Kidney (tissue), 14 donors: ENCODE measurements around the gene C4orf50. TPM values are rescaled to one million over a fixed set of nuclear protein-coding genes. Genes with fewer than 3 reads are reported as not detected.
"Not testable (repeated sequence)": the region's sequence is repeated elsewhere in the genome, so short reads cannot be mapped to it uniquely, and the experiment has no call there.

ENCODE experiments used
- DNase-seq, 5 donors: peaks; one replicate each; pipeline ENCODE4 v3.0.0-alpha.2; 2013 to 2020
- FAIRE-seq: peaks from 2 replicates; lab custom pipeline; 2012; peaks lifted over from hg19 to GRCh38; lab: Jason Lieb, UNC
- H3K27ac ChIP-seq, 2 donors: one replicate each; pipeline ENCODE4 v1.7.0; 2013; ENCODE audit warnings: low read depth in 2 of 2, low read length in 2 of 2, inconsistent platforms in 1 of 2
- H3K27me3 ChIP-seq: one replicate; pipeline ENCODE4 v1.7.1; 2013; ENCODE audit warnings: low read length, inconsistent platforms; ENCODE audit not compliant: control insufficient read depth, insufficient read depth
- H3K36me3 ChIP-seq, 3 donors: one replicate each; pipeline versions ENCODE4 v1.7.0 to v1.7.1; 2013; ENCODE audit warnings: low read length in 3 of 3, control low read depth in 1 of 3, inconsistent platforms in 1 of 3; ENCODE audit not compliant: insufficient read depth in 3 of 3, control insufficient read depth in 2 of 3
- H3K4me1 ChIP-seq, 3 donors: one replicate each; pipeline versions ENCODE4 v1.7.0 to v1.7.1; 2013; ENCODE audit warnings: low read length in 3 of 3, inconsistent platforms in 1 of 3, low read depth in 1 of 3; ENCODE audit not compliant: control insufficient read depth in 2 of 3, insufficient read depth in 2 of 3
- H3K4me3 ChIP-seq, 3 donors: one replicate each; pipeline versions ENCODE4 v1.7.0 to v1.8.1; 2013; ENCODE audit warnings: low read length in 3 of 3, control low read depth in 1 of 3, inconsistent platforms in 1 of 3
- H3K9ac ChIP-seq, 3 donors: one replicate each; pipeline versions ENCODE4 v1.7.0 to v1.7.1; 2013; ENCODE audit warnings: low read length in 3 of 3, control low read depth in 1 of 3, inconsistent platforms in 1 of 3
- H3K9me3 ChIP-seq, 3 donors: one replicate each; pipeline versions ENCODE4 v1.7.0 to v1.7.1; 2013; ENCODE audit warnings: low read length in 3 of 3, control low read depth in 1 of 3, inconsistent platforms in 1 of 3; ENCODE audit not compliant: control insufficient read depth in 2 of 3, insufficient read depth in 1 of 3
- intact Hi-C: fragments of 100-400 bp; cut with DNase I; formaldehyde crosslinking; loops from one replicate; pipeline ENCODE4 v1.11.1; 2022
- polyA plus RNA-seq: library from polyadenylated mRNA; stranded (reverse); fragments of 350-450 nt; fragmentation: Illumina TruSeq; extraction: RNeasy Lipid Tissue Mini Kit (QIAGEN cat#74804); gene quantifications from one replicate; pipeline ENCODE4 v1.2.3, GENCODE V29; 2014; ENCODE audit warnings: low read depth, low replicate concordance; ENCODE audit not compliant: insufficient read depth
- total RNA-seq: library from RNA; stranded (reverse); fragmentation: NEBNext Ultra II Directional; extraction: Animal tissue kit (Norgen Biotek cat#: 25700); gene quantifications from one replicate; pipeline ENCODE4 v1.2.1, GENCODE V29; 2021
- TF ChIP-seq, protein P1 (sequence below): IDR thresholded peaks from 3 replicates; pipeline ENCODE4 v1.5.1; 2012; ENCODE audit warnings: mild to moderate bottlenecking, moderate library complexity, borderline replicate concordance; ENCODE audit not compliant: insufficient read depth; ENCODE audit errors: extremely low read depth
- donor health status: control.
- donor health status: control.
- donor health status: control.
- donor health status: control.
- donor health status: control.
- donor health status: DM: yes; HTN: yes; CAD: no.
- donor health status: Normal renal cell carcinoma (clear cell type).

The C4orf50 gene
- total and polyA plus RNA-seq, 2 donors from 2014 or later: 0.16 TPM; not detected in 1

DNA sequence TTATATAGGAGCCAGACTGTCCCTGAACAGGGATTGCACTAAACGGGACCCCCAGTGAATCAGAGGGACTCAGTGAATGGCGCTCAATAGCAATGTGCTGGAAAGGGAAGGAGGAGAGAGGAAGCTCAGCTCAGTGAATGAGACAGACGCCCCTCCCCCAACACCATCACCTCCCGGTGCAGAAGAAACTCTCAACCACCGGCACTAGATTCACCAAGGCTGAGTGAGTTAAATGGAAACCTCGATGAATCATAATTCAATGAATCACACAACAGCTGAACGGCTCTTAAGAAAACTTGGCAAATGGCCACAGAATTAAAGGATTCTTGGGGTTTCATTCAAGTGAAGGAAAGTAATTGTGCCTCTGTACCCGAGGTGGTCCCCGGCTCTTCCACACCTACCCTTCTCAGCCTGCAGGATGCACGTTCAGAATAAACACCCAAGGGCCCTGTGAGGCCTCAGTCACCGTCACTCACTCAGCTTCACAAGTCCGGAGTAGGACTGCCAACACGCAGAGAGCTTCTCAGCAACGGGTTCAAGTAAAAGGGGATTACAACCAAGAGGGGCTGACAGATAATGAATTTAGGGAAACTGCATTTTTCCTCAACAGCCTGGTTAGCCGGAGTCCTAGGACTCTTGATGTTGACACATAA is 154.6 kb downstream of the C4orf50 start:
- Histone ChIP-seq H3K9me3 (peaks cover 0 to 3% (median 0%) of the 10 kb centered on the region in 3 donors), H3K27me3 (no peaks in the 10 kb centered on the region), H3K27ac (no peak overlapping the region), H3K9ac (no peak overlapping the region), H3K4me3 (no peak overlapping the region), H3K4me1 (no peaks in the 10 kb centered on the region), H3K36me3 (no peaks in the 10 kb centered on the region)
- DNase-seq: no peak
- intact Hi-C loops: no loop called here
- TF ChIP-seq, protein P1, sequence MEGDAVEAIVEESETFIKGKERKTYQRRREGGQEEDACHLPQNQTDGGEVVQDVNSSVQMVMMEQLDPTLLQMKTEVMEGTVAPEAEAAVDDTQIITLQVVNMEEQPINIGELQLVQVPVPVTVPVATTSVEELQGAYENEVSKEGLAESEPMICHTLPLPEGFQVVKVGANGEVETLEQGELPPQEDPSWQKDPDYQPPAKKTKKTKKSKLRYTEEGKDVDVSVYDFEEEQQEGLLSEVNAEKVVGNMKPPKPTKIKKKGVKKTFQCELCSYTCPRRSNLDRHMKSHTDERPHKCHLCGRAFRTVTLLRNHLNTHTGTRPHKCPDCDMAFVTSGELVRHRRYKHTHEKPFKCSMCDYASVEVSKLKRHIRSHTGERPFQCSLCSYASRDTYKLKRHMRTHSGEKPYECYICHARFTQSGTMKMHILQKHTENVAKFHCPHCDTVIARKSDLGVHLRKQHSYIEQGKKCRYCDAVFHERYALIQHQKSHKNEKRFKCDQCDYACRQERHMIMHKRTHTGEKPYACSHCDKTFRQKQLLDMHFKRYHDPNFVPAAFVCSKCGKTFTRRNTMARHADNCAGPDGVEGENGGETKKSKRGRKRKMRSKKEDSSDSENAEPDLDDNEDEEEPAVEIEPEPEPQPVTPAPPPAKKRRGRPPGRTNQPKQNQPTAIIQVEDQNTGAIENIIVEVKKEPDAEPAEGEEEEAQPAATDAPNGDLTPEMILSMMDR: no peak
- FAIRE-seq: no peak

DNA sequence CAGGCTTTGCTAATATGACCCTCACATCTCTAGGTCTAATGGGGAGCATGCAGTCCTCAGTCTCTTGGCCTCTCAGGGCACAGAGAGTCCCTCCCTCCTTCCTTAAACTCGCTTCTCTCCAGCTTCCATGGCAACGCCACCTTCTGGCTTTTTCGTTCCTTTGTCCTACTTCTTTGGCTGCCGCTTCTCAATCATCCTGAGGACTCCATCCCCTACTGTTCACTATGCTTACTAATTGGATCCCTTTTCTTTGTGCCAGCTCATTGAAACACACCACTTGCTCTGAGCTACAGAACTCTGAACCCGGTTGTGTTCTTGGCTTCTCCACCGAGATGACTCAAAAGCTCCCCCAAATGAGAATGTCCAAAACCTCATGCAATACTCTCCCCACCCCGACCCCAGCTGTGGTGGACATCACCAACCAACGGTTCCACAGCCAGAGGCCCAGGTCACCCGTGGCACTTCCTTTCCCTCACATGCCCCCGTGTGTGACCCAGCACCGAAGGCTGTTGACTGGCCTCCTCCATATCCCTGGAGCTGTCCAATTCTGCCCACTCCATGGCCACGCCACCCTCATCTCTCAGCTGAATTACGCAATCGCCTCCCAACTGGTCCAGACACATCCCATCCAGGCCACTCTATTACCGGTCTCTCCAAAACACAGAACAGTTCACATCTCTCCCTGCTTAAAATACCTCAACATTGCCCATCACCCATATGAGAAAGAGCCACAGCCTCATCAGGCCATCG is 160.0 kb downstream of the C4orf50 start:
- peaks cover 0 to 3% (median 2%) of the 10 kb centered on the region in 3 donors for H3K9me3 ChIP-seq
- no peaks in the 10 kb centered on the region for H3K27me3 ChIP-seq
- H3K36me3 ChIP-seq: peaks cover 0 to 2% (median 0%) of the 10 kb centered on the region in 3 donors
- H3K9ac ChIP-seq: no peak overlapping the region
- DNase-seq (no peak), FAIRE-seq (no peak)
- TF ChIP-seq, protein P1: no peak
- no peaks in the 10 kb centered on the region for H3K4me1 ChIP-seq
- no peak overlapping the region for H3K27ac ChIP-seq
- intact Hi-C loops: no loop called here
- no peak overlapping the region for H3K4me3 ChIP-seq

DNA sequence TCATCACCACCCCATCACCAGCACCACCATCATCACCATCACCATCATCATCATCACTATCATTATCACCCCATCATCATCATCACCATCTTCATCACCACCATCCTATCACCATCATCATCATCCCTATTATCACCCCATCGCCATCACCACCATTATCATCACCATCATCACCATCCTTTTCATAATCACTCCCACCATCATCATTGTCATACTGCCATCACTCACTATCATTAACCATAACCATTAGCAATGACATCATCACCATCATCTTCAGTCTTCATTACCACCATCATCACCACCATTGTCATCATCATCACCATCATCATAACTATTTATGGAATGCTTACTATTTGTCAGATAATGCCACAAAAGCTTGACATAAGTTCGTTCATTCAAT is 161.0 kb downstream of the C4orf50 start:
- TF ChIP-seq, protein P1: no peak
- H3K4me1 ChIP-seq: no peaks in the 10 kb centered on the region
- FAIRE-seq: no peak

DNA sequence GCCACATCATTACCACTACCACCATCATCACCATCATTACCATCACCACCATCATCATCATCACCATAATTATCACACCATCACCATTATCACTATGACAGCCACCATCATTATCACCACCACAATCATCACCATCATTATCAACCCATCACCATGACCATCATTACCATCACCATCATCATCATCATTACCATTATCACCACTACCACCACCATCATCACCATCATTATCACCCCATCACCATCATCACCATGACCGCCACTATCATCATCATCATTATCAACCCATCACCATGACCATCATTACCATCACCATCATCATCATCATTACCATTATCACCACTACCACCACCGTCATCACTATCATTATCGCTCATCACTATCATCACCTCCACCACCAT is 161.9 kb downstream of the C4orf50 start:
- FAIRE-seq, H3K4me1 ChIP-seq, H3K9ac ChIP-seq, DNase-seq, H3K27ac ChIP-seq, H3K9me3 ChIP-seq, intact Hi-C loops, H3K27me3 ChIP-seq, H3K36me3 ChIP-seq, H3K4me3 ChIP-seq: not testable (repeated sequence)

More for the DNA sequence above, 161.0 kb downstream of the C4orf50 start:
- Histone ChIP-seq H3K36me3 (peaks cover 0 to 2% (median 0%) of the 10 kb centered on the region in 3 donors), H3K27me3 (no peaks in the 10 kb centered on the region), H3K4me3 (no peak overlapping the region), H3K9ac (no peak overlapping the region), H3K27ac (no peak overlapping the region), H3K9me3 (peaks cover 0 to 3% (median 2%) of the 10 kb centered on the region in 3 donors)
- DNase-seq: no peak
- intact Hi-C loops: no loop called here
